ENCODE data around the gene LRIT2. TPM values are rescaled to one million over a fixed set of nuclear protein-coding genes. Genes with fewer than 3 reads are reported as not detected.

LRIT2 gene
- total and polyA plus RNA-seq, 11 donors, result not detected

DNA sequence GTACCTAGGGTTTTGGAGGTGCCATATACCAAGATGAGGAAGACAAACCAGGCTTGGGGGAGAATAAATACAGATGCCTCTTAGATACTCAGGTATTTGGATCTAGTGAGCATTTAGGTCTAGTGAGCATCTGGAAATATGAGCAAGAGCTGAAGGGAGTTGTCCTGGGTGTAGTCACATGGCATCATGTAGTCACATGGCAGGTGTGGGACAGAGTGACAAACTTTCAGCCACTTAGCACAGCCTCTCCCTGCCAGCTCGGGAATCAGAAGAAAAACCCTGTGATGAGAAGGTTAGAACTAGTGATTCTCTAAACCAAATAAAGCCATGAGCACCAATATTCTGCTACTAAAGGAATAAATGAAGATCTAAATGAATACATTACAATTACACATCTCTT lies 43.8 kb upstream of the LRIT2 start:
- Histone ChIP-seq H3K27ac (no peak overlapping the region), H3K27me3 (peaks cover 0 to 14% (median 0%) of the 10 kb centered on the region in 9 donors), H3K9me3 (no peaks in the 10 kb centered on the region), H3K4me1 (peaks cover 0 to 7% (median 2%) of the 10 kb centered on the region in 12 donors), H3K4me3 (no peak overlapping the region), H3K36me3 (no peaks in the 10 kb centered on the region)
- DNase-seq, result no peak
- TF ChIP-seq, protein P1, sequence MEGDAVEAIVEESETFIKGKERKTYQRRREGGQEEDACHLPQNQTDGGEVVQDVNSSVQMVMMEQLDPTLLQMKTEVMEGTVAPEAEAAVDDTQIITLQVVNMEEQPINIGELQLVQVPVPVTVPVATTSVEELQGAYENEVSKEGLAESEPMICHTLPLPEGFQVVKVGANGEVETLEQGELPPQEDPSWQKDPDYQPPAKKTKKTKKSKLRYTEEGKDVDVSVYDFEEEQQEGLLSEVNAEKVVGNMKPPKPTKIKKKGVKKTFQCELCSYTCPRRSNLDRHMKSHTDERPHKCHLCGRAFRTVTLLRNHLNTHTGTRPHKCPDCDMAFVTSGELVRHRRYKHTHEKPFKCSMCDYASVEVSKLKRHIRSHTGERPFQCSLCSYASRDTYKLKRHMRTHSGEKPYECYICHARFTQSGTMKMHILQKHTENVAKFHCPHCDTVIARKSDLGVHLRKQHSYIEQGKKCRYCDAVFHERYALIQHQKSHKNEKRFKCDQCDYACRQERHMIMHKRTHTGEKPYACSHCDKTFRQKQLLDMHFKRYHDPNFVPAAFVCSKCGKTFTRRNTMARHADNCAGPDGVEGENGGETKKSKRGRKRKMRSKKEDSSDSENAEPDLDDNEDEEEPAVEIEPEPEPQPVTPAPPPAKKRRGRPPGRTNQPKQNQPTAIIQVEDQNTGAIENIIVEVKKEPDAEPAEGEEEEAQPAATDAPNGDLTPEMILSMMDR (IDR thresholded peaks at IDR 0.05), result no peak
- TF ChIP-seq POLR2A (IDR thresholded peaks at IDR 0.05), result no peak
- 54 to 70% (median 66%) methylated on average over 1 of the region's 1 CpG for WGBS, 4 donors
- intact Hi-C loops (cut with DNase I), result loop anchor here in 5 of 10 donors (5.0 to 10.0 kb wide), 4 partner anchors 63 to 108 kb away; no protein-coding TSS in a partner anchor
- no peak for ATAC-seq

DNA sequence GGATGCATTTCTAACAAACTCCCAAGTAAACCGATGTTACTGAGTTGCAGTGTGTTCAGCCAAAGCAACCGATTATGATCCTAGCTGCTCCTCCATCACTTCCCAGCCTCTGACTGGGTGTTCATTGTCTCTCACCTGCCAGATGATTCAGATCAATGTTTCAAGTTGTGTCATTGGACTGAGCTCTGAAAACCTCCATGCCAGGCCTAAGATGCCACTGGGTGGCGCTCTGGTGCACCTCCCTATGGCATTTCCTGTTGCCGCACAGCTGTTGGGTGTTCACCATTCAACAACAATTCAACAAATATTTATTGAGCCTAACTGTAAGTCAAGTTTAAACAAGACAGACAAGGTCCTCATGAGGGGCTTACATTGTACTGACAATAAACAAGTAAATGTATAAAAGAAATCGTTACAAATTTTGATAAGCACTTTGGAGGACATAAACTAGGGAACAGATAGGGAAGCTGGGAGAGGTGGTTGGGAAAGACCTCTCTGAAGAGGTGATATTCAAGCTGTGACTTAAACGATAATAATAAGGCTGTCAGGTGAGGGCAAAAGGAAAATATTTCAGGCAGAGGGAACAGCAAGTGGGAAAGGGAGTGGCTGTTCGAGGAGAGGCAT lies 42.3 kb upstream of the LRIT2 start:
- H3K27ac ChIP-seq, result no peak overlapping the region
- WGBS, 4 donors, result 39 to 42% (median 40%) methylated on average over 7 of the region's 7 CpGs
- H3K27me3 ChIP-seq, result peaks cover 0 to 16% (median 0%) of the 10 kb centered on the region in 9 donors
- no peaks in the 10 kb centered on the region for H3K36me3 ChIP-seq
- H3K4me1 ChIP-seq, result peaks cover 0 to 7% (median 2%) of the 10 kb centered on the region in 12 donors
- intact Hi-C loops (cut with DNase I), result loop anchor here in 5 of 10 donors (5.0 to 10.0 kb wide), 4 partner anchors 65 to 110 kb away; no protein-coding TSS in a partner anchor
- ATAC-seq (peak in 1 of 4 donors; percentile 35), DNase-seq (peak in 2 of 5 donors; percentile 21 to 36)
- no peak for TF ChIP-seq POLR2A (IDR thresholded peaks at IDR 0.05)
- TF ChIP-seq, protein P1 (IDR thresholded peaks at IDR 0.05), result peak; percentile 22 to 63 (median 50)
- H3K4me3 ChIP-seq, result no peak overlapping the region
- H3K9me3 ChIP-seq, result no peaks in the 10 kb centered on the region

DNA sequence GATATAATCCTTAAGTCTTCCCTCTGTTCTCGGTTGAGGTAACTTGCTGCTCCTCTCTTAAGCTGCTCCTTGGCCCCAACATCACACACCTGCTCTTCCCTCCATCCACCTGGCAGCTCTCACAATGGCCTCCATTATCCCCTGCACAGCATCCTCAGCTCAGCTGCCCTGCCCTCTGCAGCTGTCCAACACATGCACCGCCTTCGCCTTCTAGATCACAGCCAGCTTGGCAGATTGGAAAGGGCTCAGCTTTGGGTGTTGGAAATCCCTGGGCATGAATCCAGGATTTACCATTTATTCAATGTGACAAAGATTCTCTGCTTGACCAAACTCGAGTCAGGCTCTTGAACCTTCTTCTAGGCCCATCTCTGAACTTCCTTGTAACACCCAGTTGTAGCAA lies 40.1 kb upstream of the LRIT2 start:
- H3K27me3 ChIP-seq, result peaks cover 0 to 13% (median 0%) of the 10 kb centered on the region in 9 donors

DNA sequence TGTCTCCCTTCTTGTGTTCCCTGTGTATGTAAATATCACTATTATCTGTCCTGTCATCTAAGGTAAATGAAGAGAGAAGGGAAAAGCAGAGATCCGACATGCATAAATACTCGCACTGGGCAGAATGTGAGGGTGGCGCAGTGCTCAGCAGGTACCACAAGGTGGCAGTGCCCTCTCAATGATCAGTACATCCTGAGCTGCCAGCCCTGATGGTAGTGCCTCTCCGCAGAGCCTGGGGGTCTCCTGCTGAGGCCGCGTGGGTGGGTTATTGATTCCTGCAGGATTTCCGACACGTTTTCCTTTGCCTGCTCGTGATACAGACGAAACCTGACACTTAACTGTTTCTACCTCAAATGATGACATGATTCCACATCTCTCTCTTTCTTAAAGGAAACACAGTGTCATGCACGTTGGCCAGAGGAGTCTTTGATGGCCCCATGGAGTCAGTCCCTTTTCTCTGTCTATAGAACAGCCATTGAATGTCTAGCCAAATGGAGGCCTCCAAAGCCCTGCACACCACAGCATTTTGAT lies 39.3 kb upstream of the LRIT2 start:
- H3K27me3 ChIP-seq, result peaks cover 0 to 13% (median 0%) of the 10 kb centered on the region in 9 donors
- 2 to 6% (median 3%) methylated on average over 11 of the region's 11 CpGs for WGBS, 4 donors
- no peaks in the 10 kb centered on the region for H3K9me3 ChIP-seq
- intact Hi-C loops (cut with DNase I), result loop anchor here (1.0 to 10.0 kb wide), 11 partner anchors 68 to 274 kb away; no protein-coding TSS in a partner anchor
- ATAC-seq (peak; percentile 69 to 95 (median 90)), DNase-seq (peak in 4 of 5 donors; percentile 52 to 68 (median 60))
- no peaks in the 10 kb centered on the region for H3K36me3 ChIP-seq
- no peak overlapping the region for H3K4me3 ChIP-seq
- TF ChIP-seq, protein P1 (IDR thresholded peaks at IDR 0.05), result peak; percentile 84 to 96 (median 92)
- TF ChIP-seq POLR2A (IDR thresholded peaks at IDR 0.05), result no peak
- no peak overlapping the region for H3K27ac ChIP-seq
- peaks cover 0 to 7% (median 2%) of the 10 kb centered on the region in 12 donors for H3K4me1 ChIP-seq

More for the DNA sequence above, 40.1 kb upstream of the LRIT2 start:
- Histone ChIP-seq H3K36me3 (no peaks in the 10 kb centered on the region), H3K4me3 (no peak overlapping the region), H3K9me3 (no peaks in the 10 kb centered on the region), H3K4me1 (peaks cover 0 to 7% (median 2%) of the 10 kb centered on the region in 12 donors), H3K27ac (no peak overlapping the region)
- WGBS, 4 donors, result 82 to 88% (median 84%) methylated on average over 4 of the region's 4 CpGs
- DNase-seq (no peak), ATAC-seq (no peak)
- intact Hi-C loops (cut with DNase I), result loop anchor here in 7 of 10 donors (1.0 to 10.0 kb wide), 9 partner anchors 67 to 273 kb away; no protein-coding TSS in a partner anchor
- TF ChIP-seq POLR2A (IDR thresholded peaks at IDR 0.05), result no peak
- TF ChIP-seq, protein P1 (IDR thresholded peaks at IDR 0.05), result no peak

Data from heart left ventricle (tissue), 16 donors.